HepG2 (cell line): ENCODE data around the gene ST3GAL5. TPM values are rescaled to one million over a fixed set of nuclear protein-coding genes. Genes with fewer than 3 reads are reported as not detected.

Experiments used
- ATAC-seq: fragments of 200-7000 bp; cut with Tn5 transposase; 3 replicates; pipeline ENCODE4 v1.9.1; 2020; ENCODE audit warnings: mild to moderate bottlenecking, moderate library complexity
- BruUV-seq: library from RNA; stranded (reverse); fragments of 400-500 nt; replicated peaks from 2 replicates; lab custom pipeline; 2021; lab: Mats Ljungman, UMichigan
- CTCF ChIA-PET: fragments of 300-600 bp; formaldehyde crosslinking; extraction: SDS; loops from one replicate; lab custom pipeline; 2021; ENCODE audit warnings: low total read pairs, inconsistent platforms, low intra/inter-chr PET ratio; lab: Yijun Ruan, JAX
- POLR2A ChIA-PET: fragments of 350-600 bp; sonication (Branson Sonifier 250); formaldehyde crosslinking; loops from one replicate; lab custom pipeline; 2020; ENCODE audit warnings: antibody characterized with exemption, inconsistent platforms; lab: Yijun Ruan, JAX
- DNase-seq: peaks from one replicate; pipeline ENCODE4 v3.0.0-alpha.2; 2015; ENCODE audit warnings: low spot score
- FAIRE-seq: peaks from 3 replicates; lab custom pipeline; 2011; peaks lifted over from hg19 to GRCh38; lab: Jason Lieb, UNC
- H2AFZ ChIP-seq: one replicate; pipeline ENCODE4 v1.6.1; 2011; ENCODE audit warnings: low read length, inconsistent platforms
- H3K27ac ChIP-seq: fragments of 300-600 bp; 3 replicates; pipeline ENCODE4 v1.8.0; 2011; ENCODE audit warnings: mixed run types, mild to moderate bottlenecking, mixed read lengths, low read length, inconsistent platforms; ENCODE audit not compliant: insufficient read depth; ENCODE audit errors: extremely low read length
- H3K27me3 ChIP-seq, 2 experiments: fragments of 200-600 bp in 1 of 2; 2 replicates in 1 of 2; 3 replicates in 1 of 2; pipeline versions ENCODE4 v1.6.0 to v1.8.0; 2011; ENCODE audit warnings: low read length in 2 of 2, mild to moderate bottlenecking in 2 of 2, moderate library complexity in 2 of 2, inconsistent platforms in 1 of 2; ENCODE audit not compliant: insufficient read depth in 2 of 2, control insufficient read depth in 1 of 2
- H3K36me3 ChIP-seq, 2 experiments: fragments of 200-600 bp in 1 of 2; replicated peaks in 1 of 2; 2 replicates in 1 of 2; 3 replicates in 1 of 2; pipeline versions ENCODE4 v1.5.1 to v1.8.0; 2011; ENCODE audit warnings: low read length in 2 of 2, inconsistent platforms in 1 of 2; ENCODE audit not compliant: insufficient read depth in 2 of 2, control insufficient read depth in 1 of 2
- H3K4me1 ChIP-seq: 2 replicates; pipeline ENCODE4 v1.5.1; 2012; ENCODE audit warnings: low read length, inconsistent platforms; ENCODE audit not compliant: insufficient read depth
- H3K4me2 ChIP-seq: 2 replicates; pipeline ENCODE4 v1.6.0; 2011; ENCODE audit warnings: low read depth, low read length, inconsistent platforms
- H3K4me3 ChIP-seq, 3 experiments: fragments of 200-600 bp in 1 of 3; sonication (generic), shearing (Covaris generic) in 1 of 3; replicated peaks in 1 of 3; 2 replicates each; pipeline ENCODE4 v1.5.1; 2011 to 2016; ENCODE audit warnings: low read length in 3 of 3, inconsistent platforms in 2 of 3, low read depth in 2 of 3, mild to moderate bottlenecking in 2 of 3, control low read depth in 1 of 3, mixed read lengths in 1 of 3; ENCODE audit not compliant: insufficient read depth in 1 of 3
- H3K79me2 ChIP-seq: one replicate; pipeline ENCODE4 v1.6.1; 2011; ENCODE audit warnings: low read length, inconsistent platforms; ENCODE audit not compliant: insufficient read depth
- H3K9ac ChIP-seq: 2 replicates; pipeline ENCODE4 v1.6.0; 2011; ENCODE audit warnings: mild to moderate bottlenecking, low read depth, low read length, inconsistent platforms; ENCODE audit not compliant: insufficient read depth
- H3K9me3 ChIP-seq: 2 replicates; pipeline ENCODE4 v1.5.1; 2012; ENCODE audit warnings: mild to moderate bottlenecking, low read length
- H4K20me1 ChIP-seq: 2 replicates; pipeline ENCODE4 v1.6.0; 2011; ENCODE audit warnings: inconsistent platforms, mild to moderate bottlenecking, low read length, moderate library complexity; ENCODE audit not compliant: insufficient read depth
- CSRNP2 ChIP-seq: sonication (generic); formaldehyde crosslinking; conservative IDR thresholded peaks from 2 replicates; pipeline ENCODE4 v1.8.0; 2022; ENCODE audit warnings: low read depth, missing genetic modification reagents
- GABPB1 ChIP-seq: IDR thresholded peaks from 2 replicates; pipeline ENCODE4 v1.6.1; 2016; ENCODE audit warnings: mild to moderate bottlenecking, missing genetic modification reagents, moderate library complexity, missing compliant biosample characterization
- GFI1 ChIP-seq: sonication (generic); formaldehyde crosslinking; IDR thresholded peaks from 2 replicates; pipeline ENCODE4 v1.5.0; 2020; ENCODE audit warnings: missing genetic modification reagents, mild to moderate bottlenecking, borderline replicate concordance
- GTF3A ChIP-seq: sonication (generic); formaldehyde crosslinking; conservative IDR thresholded peaks from 2 replicates; pipeline ENCODE4 v1.4.0; 2020; ENCODE audit warnings: mild to moderate bottlenecking, missing genetic modification reagents
- KDM5B ChIP-seq: sonication (generic); formaldehyde crosslinking; IDR thresholded peaks from 2 replicates; pipeline ENCODE4 v1.4.0; 2020; ENCODE audit warnings: missing genetic modification reagents, mild to moderate bottlenecking, borderline replicate concordance
- LCORL ChIP-seq, 2 experiments: fragments of 450-650 bp in 1 of 2; sonication (generic) in 1 of 2; formaldehyde crosslinking in 1 of 2; IDR thresholded peaks; 2 replicates each; pipeline versions ENCODE4 v1.5.0 to v1.6.1; 2017 to 2020; ENCODE audit warnings: antibody characterized with exemption in 1 of 2, missing genetic modification reagents in 1 of 2
- SP2 ChIP-seq: sonication (generic); formaldehyde crosslinking; IDR thresholded peaks from 2 replicates; pipeline ENCODE4 v1.5.1; 2020; ENCODE audit warnings: mild to moderate bottlenecking, missing genetic modification reagents
- ZBTB3 ChIP-seq: sonication (generic); formaldehyde crosslinking; IDR thresholded peaks from 2 replicates; pipeline ENCODE4 v1.4.0; 2020; ENCODE audit warnings: low read depth, mild to moderate bottlenecking, moderate library complexity, missing genetic modification reagents, borderline replicate concordance
- ZNF136 ChIP-seq: sonication (generic); formaldehyde crosslinking; IDR thresholded peaks from 2 replicates; pipeline ENCODE4 v1.8.1; 2022; ENCODE audit warnings: low read depth, mild to moderate bottlenecking, moderate library complexity, missing genetic modification reagents
- ZNF724P ChIP-seq: sonication (generic); formaldehyde crosslinking; IDR thresholded peaks from 2 replicates; pipeline ENCODE4 v1.8.0; 2022; ENCODE audit warnings: missing genetic modification reagents, borderline replicate concordance
- ZSCAN5A ChIP-seq: sonication (generic); formaldehyde crosslinking; IDR thresholded peaks from 2 replicates; pipeline ENCODE4 v1.8.0; 2022; ENCODE audit warnings: mild to moderate bottlenecking, missing genetic modification reagents, borderline replicate concordance
- WGBS: methylation state at CpG from one replicate; pipeline ENCODE4 v1.1.6; 2017; ENCODE audit warnings: low lambda C conversion rate; 5-methylcytosine and 5-hydroxymethylcytosine counted together
- in situ Hi-C: cut with HindIII; loops from 2 replicates; pipeline ENCODE4 v1.10.0; 2017; ENCODE audit warnings: low pct_unique_long_range_greater_than_20kb; ENCODE audit not compliant: extremely low pct_ligation_motif_present
- intact Hi-C: fragments of 100-400 bp; cut with micrococcal nuclease; formaldehyde crosslinking; loops from one replicate; pipeline ENCODE4 v1.10.0; 2022; ENCODE audit not compliant: unreplicated experiment
- polyA plus RNA-seq, 8 experiments: library from polyadenylated mRNA; depleted of rRNA in 3 of 8; stranded (reverse) in 7 of 8; unstranded in 1 of 8; fragments of >200 nt; fragmentation: Illumina TruSeq in 4 of 8; extraction: Trizol in 4 of 8; gene quantifications; 2 replicates each; pipeline versions ENCODE4 v1.2.1 to v1.2.3, GENCODE V29; 2011 to 2016; ENCODE audit warnings: low read depth in 4 of 8, missing spikeins in 1 of 8, mixed read lengths in 1 of 8; ENCODE audit not compliant: insufficient read depth in 1 of 8
- total RNA-seq, 5 experiments: library from RNA; depleted of rRNA; stranded (reverse); fragments of >200 nt; fragmentation: Illumina TruSeq; extraction: Trizol; gene quantifications; 2 replicates each; pipeline ENCODE4 v1.2.3, GENCODE V29; 2016; ENCODE audit warnings: low read depth in 1 of 5
- TF ChIP-seq, protein P1 (sequence below): sonication (generic); formaldehyde crosslinking; IDR thresholded peaks from 2 replicates; pipeline ENCODE4 v1.4.0; 2020; ENCODE audit warnings: missing genetic modification reagents

The ST3GAL5 gene
- total and polyA plus RNA-seq, 2 of the 13 experiments (the other 11 are each of a cell fraction or from before 2014, with no cell fraction given): 1.3 to 2.0 TPM

- Histone ChIP-seq H3K79me2 (no peaks in the 10 kb centered on the region), H3K27ac (no peak overlapping the region), H4K20me1 (no peaks in the 10 kb centered on the region), H3K27me3 (no peaks in the 10 kb centered on the region), H3K36me3 (no peaks in the 10 kb centered on the region), H3K9ac (no peak overlapping the region), H3K4me3 (no peak overlapping the region), H3K4me1 (peaks cover 13% of the 10 kb centered on the region), H3K4me2 (no peak overlapping the region), H3K9me3 (0 out of 2 replicates have a peak, but pooled peaks cover 7% of the 10 kb centered on the region), H2AFZ (no peak overlapping the region)
- FAIRE-seq (no peak), ATAC-seq (no peak), DNase-seq (no peak)
- intact Hi-C loops: no loop called here
- ChIA-PET POLR2A (no interaction called here), CTCF (no interaction called here)
- no TSS peak for BruUV-seq
- 0% methylated on average over 1 of the region's 1 CpG for WGBS
- in situ Hi-C loops: no loop called here
- TF ChIP-seq ZBTB3 (no peak), GTF3A (no peak), ZNF136 (no peak), SP2 (CRISPR knock-in tag) (no peak), ZSCAN5A (CRISPR knock-in tag) (no peak), KDM5B (no peak), ZNF724P (CRISPR knock-in tag) (no peak), GABPB1 (CRISPR knock-in tag) (no peak), LCORL (IDR thresholded peaks at IDR 0.05) (no peak), LCORL (CRISPR knock-in tag; IDR thresholded peaks at IDR 0.05) (no peak), GFI1 (CRISPR knock-in tag) (no peak), CSRNP2 (CRISPR knock-in tag) (no peak)
- TF ChIP-seq, protein P1, sequence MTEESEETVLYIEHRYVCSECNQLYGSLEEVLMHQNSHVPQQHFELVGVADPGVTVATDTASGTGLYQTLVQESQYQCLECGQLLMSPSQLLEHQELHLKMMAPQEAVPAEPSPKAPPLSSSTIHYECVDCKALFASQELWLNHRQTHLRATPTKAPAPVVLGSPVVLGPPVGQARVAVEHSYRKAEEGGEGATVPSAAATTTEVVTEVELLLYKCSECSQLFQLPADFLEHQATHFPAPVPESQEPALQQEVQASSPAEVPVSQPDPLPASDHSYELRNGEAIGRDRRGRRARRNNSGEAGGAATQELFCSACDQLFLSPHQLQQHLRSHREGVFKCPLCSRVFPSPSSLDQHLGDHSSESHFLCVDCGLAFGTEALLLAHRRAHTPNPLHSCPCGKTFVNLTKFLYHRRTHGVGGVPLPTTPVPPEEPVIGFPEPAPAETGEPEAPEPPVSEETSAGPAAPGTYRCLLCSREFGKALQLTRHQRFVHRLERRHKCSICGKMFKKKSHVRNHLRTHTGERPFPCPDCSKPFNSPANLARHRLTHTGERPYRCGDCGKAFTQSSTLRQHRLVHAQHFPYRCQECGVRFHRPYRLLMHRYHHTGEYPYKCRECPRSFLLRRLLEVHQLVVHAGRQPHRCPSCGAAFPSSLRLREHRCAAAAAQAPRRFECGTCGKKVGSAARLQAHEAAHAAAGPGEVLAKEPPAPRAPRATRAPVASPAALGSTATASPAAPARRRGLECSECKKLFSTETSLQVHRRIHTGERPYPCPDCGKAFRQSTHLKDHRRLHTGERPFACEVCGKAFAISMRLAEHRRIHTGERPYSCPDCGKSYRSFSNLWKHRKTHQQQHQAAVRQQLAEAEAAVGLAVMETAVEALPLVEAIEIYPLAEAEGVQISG (CRISPR knock-in tag): no peak
Observed at GRCh38 chr2:85899284-85899683, 10.5 kb upstream of the ST3GAL5 start.
